SK-N-SH (cell line): ENCODE results near the gene TNPO1.

Experiments used
- EP300 ChIP-seq, 2 experiments: IDR thresholded peaks; 2 replicates each; pipeline versions ENCODE4 v1.4.0 to v1.6.1; 2012; ENCODE audit warnings: borderline replicate concordance in 1 of 2, low read depth in 1 of 2, low read length in 1 of 2
- POLR2AphosphoS5 ChIP-seq: IDR thresholded peaks from 2 replicates; pipeline ENCODE4 v1.6.1; 2012; ENCODE audit warnings: low read depth, low read length
- SMC3 ChIP-seq: IDR thresholded peaks from 2 replicates; pipeline ENCODE4 v1.6.1; 2012; ENCODE audit warnings: low read depth, low read length, improper control_type of control experiment
- TF ChIP-seq, protein P1 (sequence below): fragments of 200-600 bp; sonication (generic); IDR thresholded peaks from 2 replicates; pipeline ENCODE4 v1.6.1; 2017; ENCODE audit warnings: antibody characterized with exemption, mild to moderate bottlenecking, moderate library complexity

DNA sequence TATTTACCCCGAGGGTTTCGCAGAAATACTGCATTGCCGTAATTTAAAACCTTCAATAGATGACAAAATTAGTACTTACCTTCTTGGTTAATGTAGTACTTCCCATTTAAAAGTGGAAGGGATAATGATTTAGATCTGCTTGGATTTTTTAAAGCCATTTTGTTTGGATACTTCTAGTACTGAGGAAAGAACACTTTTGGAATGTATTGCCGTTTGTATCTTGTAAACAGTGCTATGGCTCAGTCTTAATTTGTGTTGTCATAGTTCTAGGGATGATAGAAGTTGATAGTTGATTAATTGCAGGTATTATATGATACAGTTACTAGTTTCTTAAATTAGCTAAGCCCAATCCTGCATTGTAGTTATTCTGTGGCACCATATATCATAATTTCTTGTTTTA lies 33.1 kb downstream of the TNPO1 start:
- TF ChIP-seq POLR2AphosphoS5 (no peak), EP300 (IDR thresholded peaks at IDR 0.05; ENCODE audit: borderline replicate concordance in 1 of 2, low read depth in 1 of 2, low read length in 1 of 2) (no peak), SMC3 (no peak)
- TF ChIP-seq, protein P1, sequence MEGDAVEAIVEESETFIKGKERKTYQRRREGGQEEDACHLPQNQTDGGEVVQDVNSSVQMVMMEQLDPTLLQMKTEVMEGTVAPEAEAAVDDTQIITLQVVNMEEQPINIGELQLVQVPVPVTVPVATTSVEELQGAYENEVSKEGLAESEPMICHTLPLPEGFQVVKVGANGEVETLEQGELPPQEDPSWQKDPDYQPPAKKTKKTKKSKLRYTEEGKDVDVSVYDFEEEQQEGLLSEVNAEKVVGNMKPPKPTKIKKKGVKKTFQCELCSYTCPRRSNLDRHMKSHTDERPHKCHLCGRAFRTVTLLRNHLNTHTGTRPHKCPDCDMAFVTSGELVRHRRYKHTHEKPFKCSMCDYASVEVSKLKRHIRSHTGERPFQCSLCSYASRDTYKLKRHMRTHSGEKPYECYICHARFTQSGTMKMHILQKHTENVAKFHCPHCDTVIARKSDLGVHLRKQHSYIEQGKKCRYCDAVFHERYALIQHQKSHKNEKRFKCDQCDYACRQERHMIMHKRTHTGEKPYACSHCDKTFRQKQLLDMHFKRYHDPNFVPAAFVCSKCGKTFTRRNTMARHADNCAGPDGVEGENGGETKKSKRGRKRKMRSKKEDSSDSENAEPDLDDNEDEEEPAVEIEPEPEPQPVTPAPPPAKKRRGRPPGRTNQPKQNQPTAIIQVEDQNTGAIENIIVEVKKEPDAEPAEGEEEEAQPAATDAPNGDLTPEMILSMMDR = no peak
